ENCODE measurements around the gene DENND10. TPM values are rescaled to one million over a fixed set of nuclear protein-coding genes. Genes with fewer than 3 reads are reported as not detected.
A peak's percentile ranks its signal among the peaks of the same experiment; 100 is the strongest.

The DENND10 gene
- total RNA-seq, 4 donors from 2014 or later: 33.8 to 50.8 (median 45.7) TPM

DNA sequence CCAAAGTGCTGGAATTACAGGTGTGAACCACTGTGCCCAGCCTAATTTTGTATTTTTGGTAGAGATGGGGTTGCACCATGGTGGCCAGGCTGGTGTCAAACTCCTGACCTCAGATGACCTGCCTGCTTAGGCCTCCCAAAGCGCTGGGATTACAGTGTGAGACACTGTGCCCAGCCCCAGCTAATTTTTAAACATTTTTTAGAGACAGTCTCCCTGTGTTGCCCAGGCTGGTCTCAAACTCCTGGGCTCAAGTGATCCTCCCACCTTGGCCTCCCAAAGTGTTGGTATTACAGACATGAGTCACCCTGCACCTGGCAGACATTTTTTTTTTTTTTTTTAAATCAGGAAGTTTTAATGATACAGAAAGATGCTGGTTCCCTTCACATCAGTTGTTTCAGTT is 15.5 kb downstream of the DENND10 start:
- H3K36me3 ChIP-seq: peaks cover 0 to 83% (median 0%) of the 10 kb centered on the region in 3 donors
- no peak overlapping the region for H3K4me3 ChIP-seq
- H3K9me3 ChIP-seq: no peaks in the 10 kb centered on the region
- H3K27me3 ChIP-seq: no peaks in the 10 kb centered on the region
- no peak for DNase-seq
- no peak overlapping the region for H3K27ac ChIP-seq
- no peak for TF ChIP-seq POLR2A (IDR thresholded peaks at IDR 0.05)
- TF ChIP-seq, protein P1, sequence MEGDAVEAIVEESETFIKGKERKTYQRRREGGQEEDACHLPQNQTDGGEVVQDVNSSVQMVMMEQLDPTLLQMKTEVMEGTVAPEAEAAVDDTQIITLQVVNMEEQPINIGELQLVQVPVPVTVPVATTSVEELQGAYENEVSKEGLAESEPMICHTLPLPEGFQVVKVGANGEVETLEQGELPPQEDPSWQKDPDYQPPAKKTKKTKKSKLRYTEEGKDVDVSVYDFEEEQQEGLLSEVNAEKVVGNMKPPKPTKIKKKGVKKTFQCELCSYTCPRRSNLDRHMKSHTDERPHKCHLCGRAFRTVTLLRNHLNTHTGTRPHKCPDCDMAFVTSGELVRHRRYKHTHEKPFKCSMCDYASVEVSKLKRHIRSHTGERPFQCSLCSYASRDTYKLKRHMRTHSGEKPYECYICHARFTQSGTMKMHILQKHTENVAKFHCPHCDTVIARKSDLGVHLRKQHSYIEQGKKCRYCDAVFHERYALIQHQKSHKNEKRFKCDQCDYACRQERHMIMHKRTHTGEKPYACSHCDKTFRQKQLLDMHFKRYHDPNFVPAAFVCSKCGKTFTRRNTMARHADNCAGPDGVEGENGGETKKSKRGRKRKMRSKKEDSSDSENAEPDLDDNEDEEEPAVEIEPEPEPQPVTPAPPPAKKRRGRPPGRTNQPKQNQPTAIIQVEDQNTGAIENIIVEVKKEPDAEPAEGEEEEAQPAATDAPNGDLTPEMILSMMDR (IDR thresholded peaks at IDR 0.05): no peak
- no peaks in the 10 kb centered on the region for H3K4me1 ChIP-seq

DNA sequence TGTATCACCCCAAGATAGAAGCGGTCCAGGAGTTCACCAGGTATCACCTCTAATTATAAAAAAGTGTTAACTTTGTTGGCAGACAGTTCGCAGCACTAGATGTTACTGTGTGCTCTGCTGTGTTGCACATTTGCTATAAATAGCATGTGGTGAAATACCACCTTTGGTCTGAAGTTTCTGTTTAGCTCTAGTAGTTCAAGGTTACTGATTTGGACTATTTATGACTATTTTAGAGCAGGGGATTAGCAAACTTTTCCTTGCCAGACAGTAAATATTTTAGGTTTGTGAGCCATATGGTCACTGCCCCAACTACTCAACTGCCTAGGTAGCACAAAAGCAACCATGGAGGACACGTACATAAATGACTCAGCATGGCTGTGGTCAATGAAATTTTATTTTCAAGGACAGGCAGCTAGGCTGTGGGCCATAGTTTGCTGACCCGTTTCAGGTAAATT is 16.5 kb downstream of the DENND10 start:
- DNase-seq: no peak
- H3K4me1 ChIP-seq: no peaks in the 10 kb centered on the region
- peak overlapping the region in 1 of 4 donors; percentile 21 for H3K27ac ChIP-seq
- no peak overlapping the region for H3K4me3 ChIP-seq
- TF ChIP-seq, protein P1 (IDR thresholded peaks at IDR 0.05): no peak
- TF ChIP-seq POLR2A (IDR thresholded peaks at IDR 0.05): no peak
- peaks cover 0 to 87% (median 0%) of the 10 kb centered on the region in 3 donors for H3K36me3 ChIP-seq
- H3K9me3 ChIP-seq: no peaks in the 10 kb centered on the region
- no peaks in the 10 kb centered on the region for H3K27me3 ChIP-seq

DNA sequence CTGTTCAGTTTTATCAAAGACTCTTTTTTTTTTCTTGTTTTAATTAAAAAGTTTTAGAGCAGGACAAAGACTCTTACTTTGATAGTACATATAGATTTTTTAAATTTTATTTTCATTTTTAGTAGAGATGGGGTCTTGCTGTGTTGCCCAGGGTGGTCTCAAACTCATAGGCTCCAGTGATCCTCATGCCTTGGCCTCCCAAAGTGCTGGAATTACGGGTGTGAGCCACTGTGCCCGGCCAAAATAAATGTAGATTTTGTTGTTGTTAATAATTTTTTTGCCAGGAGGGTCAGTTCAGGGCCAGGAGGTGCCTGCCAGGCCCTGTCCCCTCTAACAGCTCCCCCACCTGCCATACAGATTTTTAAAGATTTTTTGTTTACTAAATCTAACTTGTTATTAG is 17.0 kb downstream of the DENND10 start:
- no peak for DNase-seq
- Histone ChIP-seq H3K36me3 (peaks cover 0 to 92% (median 0%) of the 10 kb centered on the region in 3 donors), H3K4me3 (no peak overlapping the region), H3K27me3 (no peaks in the 10 kb centered on the region), H3K9me3 (no peaks in the 10 kb centered on the region), H3K27ac (no peak overlapping the region), H3K4me1 (no peaks in the 10 kb centered on the region)
- TF ChIP-seq, protein P1 (IDR thresholded peaks at IDR 0.05): no peak
- no peak for TF ChIP-seq POLR2A (IDR thresholded peaks at IDR 0.05)

DNA sequence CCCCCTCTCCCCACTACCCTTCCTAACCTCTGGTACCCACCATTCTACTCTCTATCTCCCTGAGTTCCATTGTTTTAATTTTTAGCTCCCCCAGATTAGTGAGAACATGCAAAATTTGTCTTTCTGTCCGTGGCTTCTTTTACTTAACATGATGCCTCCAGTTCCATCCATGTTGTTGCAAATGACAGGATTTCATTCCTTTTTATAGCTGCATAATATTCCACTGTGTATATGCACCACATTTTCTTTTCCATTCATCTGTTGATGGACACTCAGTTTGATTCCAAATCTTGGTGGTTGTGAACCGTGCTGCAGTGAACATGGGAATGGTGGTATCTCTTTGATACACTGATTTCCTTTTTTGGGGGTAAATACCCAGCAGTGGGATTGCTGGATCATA is 22.0 kb downstream of the DENND10 start:
- H3K27me3 ChIP-seq: no peaks in the 10 kb centered on the region
- H3K27ac ChIP-seq: no peak overlapping the region
- H3K9me3 ChIP-seq: no peaks in the 10 kb centered on the region
- TF ChIP-seq POLR2A (IDR thresholded peaks at IDR 0.05): no peak
- TF ChIP-seq, protein P1 (IDR thresholded peaks at IDR 0.05): no peak
- H3K4me1 ChIP-seq: peaks cover 0 to 1% (median 0%) of the 10 kb centered on the region in 4 donors
- H3K4me3 ChIP-seq: no peak overlapping the region
- no peak for DNase-seq
- peaks cover 0 to 92% (median 0%) of the 10 kb centered on the region in 3 donors for H3K36me3 ChIP-seq

DNA sequence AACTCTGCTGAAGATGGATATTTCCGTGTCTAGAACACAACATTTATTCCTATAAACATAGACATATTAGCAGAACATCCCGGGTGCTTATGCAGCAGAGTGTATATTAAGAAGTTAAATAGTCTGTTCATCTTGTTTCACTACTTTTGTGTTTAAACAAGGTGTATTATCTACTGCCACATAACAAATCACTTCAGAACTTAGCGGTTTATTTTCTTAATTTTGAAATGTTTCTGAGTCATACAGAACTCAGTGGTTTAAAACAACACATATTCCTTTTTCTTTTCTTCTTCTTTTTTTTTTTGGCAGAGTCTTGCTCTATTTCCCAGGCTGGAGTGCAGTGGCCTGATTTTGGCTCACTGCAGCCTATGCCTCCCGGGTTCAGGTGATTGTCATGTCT is 25.8 kb downstream of the DENND10 start:
- DNase-seq: no peak
- H3K4me3 ChIP-seq: no peak overlapping the region
- H3K9me3 ChIP-seq: no peaks in the 10 kb centered on the region
- no peak for TF ChIP-seq POLR2A (IDR thresholded peaks at IDR 0.05)
- TF ChIP-seq, protein P1 (IDR thresholded peaks at IDR 0.05): no peak
- peaks cover 0 to 72% (median 0%) of the 10 kb centered on the region in 3 donors for H3K36me3 ChIP-seq
- no peak overlapping the region for H3K27ac ChIP-seq
- H3K4me1 ChIP-seq: peaks cover 0 to 8% (median 0%) of the 10 kb centered on the region in 4 donors
- no peaks in the 10 kb centered on the region for H3K27me3 ChIP-seq
